NCI-H82 treated with DMSO at 0.1 percent for 48 hours (cell line): Measurements from ENCODE around the gene GOT1.

Experiments used
- DNase-seq: peaks from one replicate; lab custom pipeline; 2025; ENCODE audit not compliant: unreplicated experiment; lab: John Stamatoyannopoulos, UW

Gene GOT1

DNA sequence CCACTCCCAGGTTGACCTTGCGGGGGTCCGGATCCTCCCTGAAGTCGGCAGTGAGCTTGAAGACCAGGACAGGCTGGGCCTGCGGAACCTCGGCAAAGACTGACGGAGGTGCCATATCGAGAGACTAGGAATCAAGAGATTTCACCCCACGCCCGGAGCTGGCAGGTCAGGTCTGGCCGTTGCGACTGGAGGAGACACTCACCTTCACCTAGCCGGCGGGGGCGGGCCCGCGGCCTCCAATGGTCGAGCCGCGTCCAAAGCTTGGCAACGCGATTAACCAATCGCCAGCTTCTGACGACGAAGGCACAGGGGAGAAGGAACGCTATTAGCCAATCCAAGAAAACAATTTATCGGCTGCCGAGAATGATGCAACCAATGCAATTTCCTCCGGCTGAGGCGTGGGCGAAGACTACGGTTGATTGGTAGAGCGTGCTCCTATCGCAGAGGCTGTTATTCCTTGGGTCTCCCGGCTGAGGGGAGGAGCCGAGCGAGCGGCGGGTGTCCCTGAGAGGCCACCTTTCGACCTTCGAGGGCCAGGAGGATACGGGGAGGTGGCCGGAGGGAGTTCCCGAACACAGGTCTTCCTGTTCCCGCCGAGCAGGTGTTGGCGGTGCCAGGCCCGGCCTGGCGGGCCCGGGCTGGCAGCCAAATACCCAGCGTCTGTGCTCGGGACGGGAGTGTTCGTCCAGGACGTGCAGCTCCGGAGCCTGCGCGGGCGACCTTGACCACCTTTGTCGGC is at the start of gene GOT1:
Gene GOT1, minus strand, starts transcription at position 174 of the 739 bp plus-strand sequence. Its CDS starts 59 bp downstream, at position 115.
- peak; percentile 93 for DNase-seq

DNA sequence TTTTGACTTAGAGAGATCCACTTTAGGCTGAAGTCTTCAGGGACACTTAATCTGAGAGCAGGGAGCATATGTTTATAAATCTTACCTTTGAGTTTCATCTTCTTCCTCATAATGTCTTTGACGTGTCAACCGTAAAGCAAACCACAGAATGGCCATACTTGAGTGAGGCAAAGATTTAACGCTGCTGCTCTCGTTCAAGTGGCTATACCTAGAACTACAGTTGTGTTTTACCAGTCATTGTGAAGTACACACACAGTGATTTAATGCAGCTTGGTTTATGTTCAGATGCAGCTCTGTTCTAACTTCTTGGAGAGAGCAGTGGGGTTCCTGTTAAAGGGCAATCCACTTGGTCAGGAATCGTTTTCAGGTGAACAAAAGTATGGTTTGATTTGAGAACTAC is 39.9 kb upstream of the GOT1 start:
- DNase-seq = no peak

DNA sequence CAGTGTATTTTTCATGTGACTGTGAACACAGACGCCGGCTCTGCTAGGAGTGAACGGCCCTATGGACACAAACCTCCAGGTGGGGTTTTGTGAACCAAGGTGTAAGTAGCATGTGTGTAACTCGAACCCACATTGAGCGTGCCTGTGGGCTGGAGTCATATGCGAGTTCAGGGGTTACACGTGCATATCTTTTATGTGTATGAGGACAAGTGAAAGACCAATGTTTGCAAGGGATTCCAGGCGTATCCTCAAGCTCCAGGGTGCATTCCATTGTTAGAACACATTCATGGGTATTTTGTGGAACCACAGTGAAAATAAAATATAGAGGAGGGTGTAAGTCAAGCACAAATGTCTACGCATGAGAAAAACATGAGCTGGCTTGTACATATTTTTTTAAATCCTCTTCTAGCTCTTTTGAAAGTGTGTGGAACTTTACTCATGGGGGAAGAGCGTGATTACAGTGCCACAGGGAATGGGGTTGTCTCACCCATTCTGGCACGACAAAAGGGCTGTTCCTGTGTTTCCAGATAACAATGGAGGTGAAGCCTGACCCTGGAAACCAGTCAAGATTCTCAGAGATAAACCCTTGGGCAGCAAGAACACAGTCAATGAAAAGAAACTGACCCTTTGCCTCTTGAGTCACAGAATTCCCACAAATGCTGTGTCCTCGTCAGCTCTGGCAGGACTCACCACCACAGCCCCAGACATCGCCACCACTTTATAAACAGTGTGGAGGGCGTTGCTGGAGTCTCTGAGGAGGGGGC is 37.0 kb upstream of the GOT1 start:
- no peak for DNase-seq

- DNase-seq = no peak
Measured at GRCh38 chr10:99466632-99467223, 36.3 kb upstream of the GOT1 start.

GRCh38 chr10:99461230-99461629 is 30.8 kb upstream of the GOT1 start:
- no peak for DNase-seq

- no peak for DNase-seq
Measured at GRCh38 chr10:99460070-99460469, 29.6 kb upstream of the GOT1 start.

- DNase-seq = no peak
Measured at GRCh38 chr10:99459217-99459616, 28.8 kb upstream of the GOT1 start.

DNA sequence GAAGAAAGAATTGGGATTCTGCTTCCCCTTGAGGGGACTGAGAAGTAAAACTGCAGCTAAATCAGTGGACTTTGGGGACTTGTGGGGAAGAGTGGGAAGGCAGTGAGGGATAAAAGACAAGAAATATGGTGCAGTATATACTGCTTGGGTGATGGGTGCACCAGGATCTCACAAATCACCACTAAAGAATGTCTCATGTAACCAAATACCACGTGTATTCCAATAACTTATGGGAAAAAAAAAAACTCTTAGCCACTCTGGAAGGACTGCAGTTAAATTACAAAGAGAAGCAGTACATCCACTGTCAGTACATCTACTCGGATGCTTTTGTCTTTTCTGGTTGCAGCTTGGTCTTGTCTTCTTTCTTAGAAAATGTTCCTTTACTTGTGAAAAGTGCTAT is 27.4 kb upstream of the GOT1 start:
- DNase-seq = no peak

DNA sequence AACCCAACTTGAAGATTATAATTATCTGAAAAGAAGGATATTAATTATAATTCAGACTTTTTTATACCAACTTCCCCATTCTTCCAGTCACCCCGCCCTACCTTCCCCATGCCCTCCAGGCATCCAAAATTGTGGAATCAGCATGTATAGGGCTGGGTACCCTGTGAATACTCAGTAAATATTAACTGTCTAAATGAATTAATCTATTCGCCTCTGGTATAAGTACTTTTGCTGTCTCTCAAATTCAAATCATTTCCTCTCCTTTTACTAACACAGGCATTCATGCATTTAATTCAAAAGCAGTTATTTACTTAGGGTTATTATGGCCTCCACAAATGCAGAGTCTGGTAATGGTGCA is 26.5 kb upstream of the GOT1 start:
- DNase-seq = no peak

GRCh38 chr10:99456207-99456930 is 25.9 kb upstream of the GOT1 start:
- peak; percentile 1 for DNase-seq

DNA sequence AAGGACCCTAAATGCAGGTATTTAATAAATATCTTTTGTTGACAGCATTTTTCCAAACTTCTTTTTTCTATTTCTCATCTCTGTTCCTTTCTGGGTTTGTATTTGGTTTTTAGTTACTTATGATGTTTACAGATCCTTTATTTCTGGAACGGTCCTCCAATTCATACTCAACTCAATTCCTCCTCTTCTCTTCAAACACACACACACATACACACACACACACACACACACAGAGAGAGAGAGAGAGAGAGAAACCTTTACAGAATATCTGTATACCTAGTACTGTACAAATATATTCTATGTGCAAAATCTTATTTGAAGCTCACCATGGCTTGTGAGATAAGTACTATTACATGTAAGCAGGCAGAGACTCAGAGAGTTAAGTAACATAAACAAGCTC is 21.6 kb upstream of the GOT1 start:
- no peak for DNase-seq

DNA sequence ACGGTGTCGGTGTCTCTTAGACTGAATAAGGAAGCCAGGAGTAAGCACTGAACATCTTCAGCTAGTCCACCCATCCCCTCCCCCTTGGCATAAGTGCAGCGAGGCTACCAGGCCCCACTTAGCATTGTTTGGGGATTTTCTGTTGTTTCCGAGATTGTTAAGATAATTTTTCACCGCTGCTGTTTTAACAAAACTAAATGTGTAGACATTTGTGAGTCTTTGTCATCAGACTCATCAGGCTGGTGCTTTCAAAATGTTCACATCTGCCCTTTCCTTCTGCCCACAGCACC is 21.0 kb upstream of the GOT1 start:
- DNase-seq = no peak

- peak; percentile 71 for DNase-seq
Measured at GRCh38 chr10:99450624-99451498, 20.4 kb upstream of the GOT1 start.

GRCh38 chr10:99450156-99450555 is 19.7 kb upstream of the GOT1 start:
- DNase-seq = no peak

- DNase-seq = no peak
Measured at GRCh38 chr10:99449023-99449422, 18.6 kb upstream of the GOT1 start.

GRCh38 chr10:99444383-99445045 is 14.1 kb upstream of the GOT1 start:
- no peak for DNase-seq

- no peak for DNase-seq
Measured at GRCh38 chr10:99443500-99443899, 13.1 kb upstream of the GOT1 start.

DNA sequence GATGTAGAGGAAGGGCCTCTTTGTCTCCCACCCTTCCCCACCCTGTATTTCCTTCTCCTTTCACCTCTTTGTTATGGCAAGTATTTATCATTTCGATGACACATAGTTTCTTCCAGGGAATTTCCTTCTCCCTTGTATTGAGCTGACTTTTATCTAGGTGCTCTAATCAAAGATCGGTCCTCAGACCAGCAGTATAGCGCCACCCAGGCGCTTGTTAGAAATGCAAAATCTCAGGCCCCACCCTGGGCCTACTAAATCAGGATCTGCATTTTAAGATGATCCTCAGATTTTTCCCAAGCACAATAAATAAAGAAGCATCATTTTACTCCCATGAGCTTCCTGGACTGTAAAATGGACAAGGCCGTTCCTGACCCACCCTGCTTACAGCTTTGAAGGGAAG is 12.0 kb upstream of the GOT1 start:
- DNase-seq = no peak

DNA sequence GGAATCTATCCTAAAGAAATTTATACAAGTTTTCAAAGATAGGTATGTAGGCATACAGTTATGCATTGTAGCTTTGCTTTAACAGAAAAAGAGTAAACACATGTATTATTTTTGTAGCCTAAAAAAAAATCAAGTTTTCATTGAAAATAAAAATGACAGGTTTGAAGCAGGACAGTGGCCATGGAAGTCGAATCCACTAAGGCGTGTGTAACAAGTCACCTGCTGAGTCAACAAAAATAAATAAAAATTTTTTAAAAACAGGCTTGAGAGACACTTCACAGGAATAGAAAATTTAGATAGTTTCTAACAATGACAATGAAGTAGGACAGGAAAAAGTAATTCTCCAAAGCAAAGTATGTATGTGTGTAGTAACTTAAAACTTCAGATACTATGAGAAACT is 8.5 kb upstream of the GOT1 start:
- no peak for DNase-seq

GRCh38 chr10:99435986-99436638 is 5.7 kb upstream of the GOT1 start:
- peak; percentile 50 for DNase-seq
